ENCODE measurements around the gene DEGS1. TPM values are rescaled to one million over a fixed set of nuclear protein-coding genes. Genes with fewer than 3 reads are reported as not detected.
"Not testable (repeated sequence)": the region's sequence is repeated elsewhere in the genome, so short reads cannot be mapped to it uniquely, and the experiment has no call there.

Gene DEGS1
- total RNA-seq, 1 donor from 2014 or later, result 42.2 TPM

DNA sequence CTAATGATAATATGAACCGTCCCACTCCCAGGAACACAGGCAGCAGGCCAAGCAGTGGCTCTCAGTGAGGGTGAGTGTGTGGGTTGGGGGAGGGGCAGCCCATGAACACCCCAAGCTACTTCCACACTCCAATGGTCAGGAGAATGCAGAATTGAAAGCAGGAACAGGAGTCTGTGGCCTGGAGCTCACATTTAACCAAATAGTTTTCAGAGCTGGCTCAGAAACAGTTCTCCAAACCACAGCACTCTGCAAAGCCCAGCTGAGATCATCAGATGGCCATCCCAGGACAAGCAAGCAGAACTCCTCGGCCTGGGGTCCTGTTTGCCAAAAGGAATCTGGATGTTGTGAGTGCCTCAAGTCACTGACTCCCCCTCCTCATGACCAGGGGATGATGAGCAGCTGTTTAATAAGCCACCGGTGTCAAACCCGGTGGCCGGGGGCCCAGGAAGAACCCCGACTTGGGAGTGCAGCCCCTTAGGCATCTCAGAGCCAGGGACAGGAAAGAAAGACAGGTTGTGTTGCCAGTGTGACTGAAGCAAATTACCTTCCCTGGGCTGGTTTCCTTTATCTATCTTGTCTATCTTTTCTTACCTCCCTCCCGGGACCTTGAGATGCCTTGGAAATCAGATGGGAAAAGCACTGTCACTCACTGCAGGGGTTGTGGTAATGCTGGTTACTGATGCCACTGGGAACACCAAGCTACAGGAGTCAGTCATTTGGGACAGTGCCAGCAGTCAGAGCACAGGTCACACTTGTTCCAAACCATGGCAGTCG lies 20.4 kb downstream of the DEGS1 start:
- peaks cover 24% of the 10 kb centered on the region for H3K4me1 ChIP-seq
- TF ChIP-seq, protein P1, sequence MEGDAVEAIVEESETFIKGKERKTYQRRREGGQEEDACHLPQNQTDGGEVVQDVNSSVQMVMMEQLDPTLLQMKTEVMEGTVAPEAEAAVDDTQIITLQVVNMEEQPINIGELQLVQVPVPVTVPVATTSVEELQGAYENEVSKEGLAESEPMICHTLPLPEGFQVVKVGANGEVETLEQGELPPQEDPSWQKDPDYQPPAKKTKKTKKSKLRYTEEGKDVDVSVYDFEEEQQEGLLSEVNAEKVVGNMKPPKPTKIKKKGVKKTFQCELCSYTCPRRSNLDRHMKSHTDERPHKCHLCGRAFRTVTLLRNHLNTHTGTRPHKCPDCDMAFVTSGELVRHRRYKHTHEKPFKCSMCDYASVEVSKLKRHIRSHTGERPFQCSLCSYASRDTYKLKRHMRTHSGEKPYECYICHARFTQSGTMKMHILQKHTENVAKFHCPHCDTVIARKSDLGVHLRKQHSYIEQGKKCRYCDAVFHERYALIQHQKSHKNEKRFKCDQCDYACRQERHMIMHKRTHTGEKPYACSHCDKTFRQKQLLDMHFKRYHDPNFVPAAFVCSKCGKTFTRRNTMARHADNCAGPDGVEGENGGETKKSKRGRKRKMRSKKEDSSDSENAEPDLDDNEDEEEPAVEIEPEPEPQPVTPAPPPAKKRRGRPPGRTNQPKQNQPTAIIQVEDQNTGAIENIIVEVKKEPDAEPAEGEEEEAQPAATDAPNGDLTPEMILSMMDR (IDR thresholded peaks at IDR 0.05; ENCODE audit: borderline replicate concordance), result no peak
- H3K9me3 ChIP-seq (replicated peaks), result no peaks in the 10 kb centered on the region
- DNase-seq, result peak; percentile 40
- H3K27ac ChIP-seq (replicated peaks), result peak overlapping the region; percentile 42
- no peaks in the 10 kb centered on the region for H3K27me3 ChIP-seq (ENCODE audit: low read depth)
- no peak overlapping the region for H3K4me3 ChIP-seq
- H3K36me3 ChIP-seq, result no peaks in the 10 kb centered on the region
- intact Hi-C loops (cut with micrococcal nuclease), result no loop called here

DNA sequence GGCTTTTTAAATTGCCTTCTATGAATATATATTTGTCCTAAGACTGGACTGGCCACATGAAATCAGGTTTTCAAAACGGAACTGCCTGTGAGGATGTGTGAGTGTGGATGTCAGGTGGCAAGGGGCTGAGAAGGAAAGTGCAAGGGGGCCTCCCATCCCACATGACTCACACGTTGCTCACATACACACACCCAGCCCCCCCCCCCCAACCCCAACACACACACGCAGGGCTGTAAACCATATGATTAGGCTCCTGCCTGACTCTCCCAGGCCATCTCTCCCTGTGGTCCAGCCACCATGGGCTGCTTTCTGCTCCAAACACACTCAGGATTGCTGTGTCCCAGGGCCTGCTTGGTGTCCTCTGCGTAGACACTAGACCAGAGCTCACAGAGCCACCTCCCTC lies 22.4 kb downstream of the DEGS1 start:
- intact Hi-C loops (cut with micrococcal nuclease), result no loop called here
- DNase-seq, result no peak
- H3K9me3 ChIP-seq (replicated peaks), result no peaks in the 10 kb centered on the region
- H3K27me3 ChIP-seq (ENCODE audit: low read depth), result no peaks in the 10 kb centered on the region
- peak overlapping the region; percentile 42 for H3K27ac ChIP-seq (replicated peaks)
- TF ChIP-seq, protein P1 (IDR thresholded peaks at IDR 0.05; ENCODE audit: borderline replicate concordance), result no peak
- peak overlapping the region; percentile 11 for H3K4me3 ChIP-seq
- H3K4me1 ChIP-seq, result peaks cover 30% of the 10 kb centered on the region
- no peaks in the 10 kb centered on the region for H3K36me3 ChIP-seq

DNA sequence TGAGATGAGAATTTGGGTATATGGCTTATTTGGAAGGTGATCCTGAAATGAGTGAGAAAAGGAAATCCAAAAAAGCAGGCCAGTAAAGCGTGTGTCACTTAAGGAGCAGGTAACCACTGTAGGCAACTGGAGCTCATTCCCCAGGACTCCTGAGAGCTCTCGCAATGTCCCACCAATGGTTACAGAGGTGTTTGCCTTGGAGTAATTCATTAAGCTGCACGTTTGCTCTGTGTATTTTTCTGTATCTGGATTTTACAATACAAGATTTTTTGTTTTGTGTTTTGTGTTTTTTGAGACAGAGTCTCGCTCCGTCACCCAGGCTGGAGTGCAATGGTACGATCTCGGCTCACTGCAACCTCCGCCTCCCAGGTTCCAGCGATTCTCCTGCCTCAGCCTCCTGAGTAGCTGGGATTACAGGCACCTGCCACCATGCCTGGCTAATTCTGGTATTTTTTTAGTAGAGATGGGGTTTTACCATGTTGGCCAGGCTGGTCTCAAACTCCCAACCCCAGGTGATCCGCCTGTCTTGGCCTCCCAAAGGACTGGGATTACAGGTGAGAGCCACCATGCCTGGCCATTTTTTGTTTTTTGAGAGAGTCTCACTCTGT lies 23.0 kb downstream of the DEGS1 start:
- DNase-seq; H3K4me3 ChIP-seq; intact Hi-C loops (cut with micrococcal nuclease); H3K27me3 ChIP-seq (ENCODE audit: low read depth); H3K36me3 ChIP-seq; H3K9me3 ChIP-seq (replicated peaks): not testable (repeated sequence)
- H3K4me1 ChIP-seq, result peaks cover 36% of the 10 kb centered on the region
- H3K27ac ChIP-seq (replicated peaks), result peak overlapping the region; percentile 42

DNA sequence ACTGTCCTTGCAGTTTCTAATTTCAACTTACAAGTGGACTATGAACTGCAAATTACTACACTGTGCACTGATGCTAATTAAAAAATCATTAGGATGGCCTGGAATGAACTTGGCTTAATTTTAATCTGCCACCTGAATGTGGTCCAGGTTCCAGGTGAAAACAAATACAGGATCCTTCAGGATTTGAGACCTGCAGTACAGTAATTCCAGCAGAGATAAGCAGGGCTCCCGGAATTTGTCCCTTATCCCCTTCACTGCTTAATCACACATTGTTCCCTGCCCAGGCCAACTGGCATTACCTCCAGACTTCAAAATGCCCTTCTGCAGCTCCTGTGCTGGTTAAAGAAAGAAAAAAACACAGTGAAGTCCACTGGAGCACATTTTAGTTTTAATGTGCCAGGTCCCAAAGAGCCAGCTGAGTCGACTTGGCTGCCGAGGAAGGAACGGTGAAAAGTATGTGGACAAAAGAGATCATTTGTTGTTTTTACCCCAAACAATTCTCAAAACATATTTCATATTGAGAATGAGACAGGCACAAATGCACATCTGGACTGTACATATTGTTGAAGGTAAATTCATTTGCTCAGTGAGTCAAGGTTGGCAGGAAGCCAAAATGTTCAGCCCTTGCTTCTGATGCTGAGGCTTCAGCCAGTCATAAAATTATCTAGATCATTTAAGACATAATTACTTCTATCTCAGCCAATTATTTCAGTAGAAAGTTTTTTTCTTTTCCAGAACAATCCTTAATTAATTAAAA lies 28.3 kb downstream of the DEGS1 start:
- no peaks in the 10 kb centered on the region for H3K9me3 ChIP-seq (replicated peaks)
- intact Hi-C loops (cut with micrococcal nuclease), result no loop called here
- TF ChIP-seq, protein P1 (IDR thresholded peaks at IDR 0.05; ENCODE audit: borderline replicate concordance), result no peak
- peaks cover 43% of the 10 kb centered on the region for H3K4me1 ChIP-seq
- no peaks in the 10 kb centered on the region for H3K27me3 ChIP-seq (ENCODE audit: low read depth)
- H3K27ac ChIP-seq (replicated peaks), result peak overlapping the region; percentile 75
- no peak for DNase-seq
- no peaks in the 10 kb centered on the region for H3K36me3 ChIP-seq
- no peak overlapping the region for H3K4me3 ChIP-seq

DNA sequence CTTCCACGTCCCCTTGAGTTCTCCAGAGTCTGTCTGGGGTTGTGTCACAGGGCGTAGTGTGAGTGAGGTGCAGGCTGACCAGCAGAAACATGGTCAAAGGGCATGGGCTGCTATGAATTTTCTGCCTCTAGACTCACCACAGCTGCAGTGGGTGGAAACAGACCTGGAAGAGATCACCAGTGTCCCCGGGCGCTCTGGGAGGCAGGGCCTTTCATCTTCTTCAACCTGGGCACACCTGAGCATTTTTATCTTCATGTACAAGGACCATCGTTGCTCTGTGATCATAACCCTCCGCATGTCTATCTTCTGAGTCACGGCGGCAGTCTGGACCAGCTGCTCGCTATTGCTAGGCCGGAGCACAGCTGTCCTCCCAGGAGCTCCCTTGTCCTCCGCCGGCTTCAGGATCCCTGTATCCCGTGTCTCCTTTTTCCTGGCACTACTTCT lies 29.6 kb downstream of the DEGS1 start:
- Histone ChIP-seq H3K4me1 (peaks cover 43% of the 10 kb centered on the region), H3K9me3 (replicated peaks) (no peaks in the 10 kb centered on the region), H3K27ac (replicated peaks) (no peak overlapping the region), H3K36me3 (no peaks in the 10 kb centered on the region), H3K4me3 (no peak overlapping the region), H3K27me3 (ENCODE audit: low read depth) (no peaks in the 10 kb centered on the region)
- DNase-seq, result no peak
- TF ChIP-seq, protein P1 (IDR thresholded peaks at IDR 0.05; ENCODE audit: borderline replicate concordance), result no peak
- intact Hi-C loops (cut with micrococcal nuclease), result no loop called here

Data from left ventricle myocardium inferior (tissue), 1 donor.